ENCODE data around the gene ZBTB38. TPM values are rescaled to one million over a fixed set of nuclear protein-coding genes. Genes with fewer than 3 reads are reported as not detected.
A peak's percentile ranks its signal among the peaks of the same experiment; 100 is the strongest.

Gene ZBTB38
- total RNA-seq, 1 donor from 2014 or later, result 22.5 TPM

- Mint-ChIP-seq H3K36me3 (ENCODE audit: low read depth, unreplicated experiment) (peaks cover 5% of the 10 kb centered on the region), H3K4me1 (ENCODE audit: unreplicated experiment) (peaks cover 19% of the 10 kb centered on the region), H3K27ac (ENCODE audit: unreplicated experiment) (no peak overlapping the region), H3K27me3 (ENCODE audit: unreplicated experiment) (peaks cover 4% of the 10 kb centered on the region), H3K9me3 (ENCODE audit: unreplicated experiment) (no peaks in the 10 kb centered on the region), H3K4me3 (ENCODE audit: unreplicated experiment) (no peak overlapping the region)
- DNase-seq (ENCODE audit: low spot score), result no peak
- no peak for TF ChIP-seq CTCF (IDR thresholded peaks at IDR 0.05; ENCODE audit: unreplicated experiment)
Measured at GRCh38 chr3:141350666-141351065, 17.6 kb upstream of the ZBTB38 start.

- Mint-ChIP-seq H3K27me3 (ENCODE audit: unreplicated experiment) (peaks cover 4% of the 10 kb centered on the region), H3K9me3 (ENCODE audit: unreplicated experiment) (no peaks in the 10 kb centered on the region), H3K27ac (ENCODE audit: unreplicated experiment) (no peak overlapping the region), H3K4me1 (ENCODE audit: unreplicated experiment) (peaks cover 21% of the 10 kb centered on the region), H3K36me3 (ENCODE audit: low read depth, unreplicated experiment) (peaks cover 5% of the 10 kb centered on the region), H3K4me3 (ENCODE audit: unreplicated experiment) (no peak overlapping the region)
- TF ChIP-seq CTCF (IDR thresholded peaks at IDR 0.05; ENCODE audit: unreplicated experiment), result no peak
- no peak for DNase-seq (ENCODE audit: low spot score)
Measured at GRCh38 chr3:141352262-141352984, 15.9 kb upstream of the ZBTB38 start.

GRCh38 chr3:141353652-141354495, 14.4 kb upstream of the ZBTB38 start:
- TF ChIP-seq CTCF (IDR thresholded peaks at IDR 0.05; ENCODE audit: unreplicated experiment), result no peak
- no peak overlapping the region for H3K27ac Mint-ChIP-seq (ENCODE audit: unreplicated experiment)
- H3K4me1 Mint-ChIP-seq (ENCODE audit: unreplicated experiment), result peaks cover 21% of the 10 kb centered on the region
- peaks cover 5% of the 10 kb centered on the region for H3K36me3 Mint-ChIP-seq (ENCODE audit: low read depth, unreplicated experiment)
- H3K4me3 Mint-ChIP-seq (ENCODE audit: unreplicated experiment), result no peak overlapping the region
- H3K9me3 Mint-ChIP-seq (ENCODE audit: unreplicated experiment), result no peaks in the 10 kb centered on the region
- H3K27me3 Mint-ChIP-seq (ENCODE audit: unreplicated experiment), result peaks cover 4% of the 10 kb centered on the region
- no peak for DNase-seq (ENCODE audit: low spot score)

- peaks cover 4% of the 10 kb centered on the region for H3K27me3 Mint-ChIP-seq (ENCODE audit: unreplicated experiment)
- H3K36me3 Mint-ChIP-seq (ENCODE audit: low read depth, unreplicated experiment), result peaks cover 5% of the 10 kb centered on the region
- DNase-seq (ENCODE audit: low spot score), result no peak
- H3K4me3 Mint-ChIP-seq (ENCODE audit: unreplicated experiment), result no peak overlapping the region
- H3K9me3 Mint-ChIP-seq (ENCODE audit: unreplicated experiment), result no peaks in the 10 kb centered on the region
- no peak for TF ChIP-seq CTCF (IDR thresholded peaks at IDR 0.05; ENCODE audit: unreplicated experiment)
- H3K4me1 Mint-ChIP-seq (ENCODE audit: unreplicated experiment), result peaks cover 21% of the 10 kb centered on the region
- H3K27ac Mint-ChIP-seq (ENCODE audit: unreplicated experiment), result no peak overlapping the region
Measured at GRCh38 chr3:141354517-141354916, 13.8 kb upstream of the ZBTB38 start.

GRCh38 chr3:141355242-141355641, 13.1 kb upstream of the ZBTB38 start:
- Mint-ChIP-seq H3K4me3 (ENCODE audit: unreplicated experiment) (no peak overlapping the region), H3K27me3 (ENCODE audit: unreplicated experiment) (peaks cover 4% of the 10 kb centered on the region), H3K9me3 (ENCODE audit: unreplicated experiment) (no peaks in the 10 kb centered on the region), H3K36me3 (ENCODE audit: low read depth, unreplicated experiment) (peaks cover 5% of the 10 kb centered on the region), H3K27ac (ENCODE audit: unreplicated experiment) (peak overlapping the region; percentile 44), H3K4me1 (ENCODE audit: unreplicated experiment) (peaks cover 21% of the 10 kb centered on the region)
- DNase-seq (ENCODE audit: low spot score), result peak; percentile 23
- no peak for TF ChIP-seq CTCF (IDR thresholded peaks at IDR 0.05; ENCODE audit: unreplicated experiment)
